Measurements from ENCODE around the gene ELF1. TPM values are rescaled to one million over a fixed set of nuclear protein-coding genes. Genes with fewer than 3 reads are reported as not detected.
"Not testable (repeated sequence)": the region's sequence is repeated elsewhere in the genome, so short reads cannot be mapped to it uniquely, and the experiment has no call there.

ELF1 gene
- 62.8 TPM for total RNA-seq

DNA sequence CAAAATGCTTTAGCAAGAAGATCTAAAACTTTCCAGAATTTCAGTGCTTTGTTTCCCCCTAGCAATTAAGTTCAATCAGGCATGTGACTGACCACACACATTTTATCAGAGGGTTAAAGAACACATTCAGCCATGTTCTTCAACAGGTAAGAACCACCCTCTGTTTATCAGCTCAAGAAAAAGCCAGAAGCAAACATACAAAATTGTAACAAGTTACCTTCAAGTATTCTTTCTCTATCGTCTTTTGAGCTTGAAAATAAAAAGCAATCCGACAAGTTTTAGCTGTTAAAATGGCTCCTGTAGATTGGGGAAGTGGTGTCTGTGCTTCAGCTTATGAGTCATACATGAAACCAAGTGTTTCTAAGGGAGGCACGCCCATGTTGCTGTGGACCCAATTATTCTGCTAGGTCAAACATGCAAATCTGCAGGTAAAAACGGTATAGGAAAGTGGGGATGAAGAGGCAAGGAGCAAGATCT, at the start of gene ELF1:
Gene ELF1 (minus strand): TSS at position 306 of the 477 bp plus-strand sequence. CDS start 37,262 bp downstream, outside the sequence.
- peak; percentile 35 for DNase-seq

DNA sequence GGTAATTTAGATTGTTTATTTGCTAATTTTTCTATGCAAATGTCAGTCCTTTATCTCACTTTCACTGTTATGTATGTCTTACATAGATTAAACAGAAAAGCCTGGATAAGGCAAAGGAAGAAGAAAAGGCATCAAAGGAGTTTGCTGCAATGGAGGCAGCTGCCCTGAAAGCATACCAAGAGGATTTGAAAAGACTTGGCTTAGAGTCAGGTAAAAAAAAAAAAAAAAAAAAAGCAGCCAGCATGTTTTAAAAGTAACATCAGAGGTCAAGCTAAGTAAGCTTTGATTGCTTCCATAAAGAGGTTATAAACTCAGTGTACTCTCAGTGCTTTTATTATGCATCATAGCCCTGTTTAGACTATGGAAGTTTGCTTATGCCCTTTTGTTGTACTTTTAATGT, 46.0 kb upstream of the ELF1 start:
- no peak for DNase-seq

DNA sequence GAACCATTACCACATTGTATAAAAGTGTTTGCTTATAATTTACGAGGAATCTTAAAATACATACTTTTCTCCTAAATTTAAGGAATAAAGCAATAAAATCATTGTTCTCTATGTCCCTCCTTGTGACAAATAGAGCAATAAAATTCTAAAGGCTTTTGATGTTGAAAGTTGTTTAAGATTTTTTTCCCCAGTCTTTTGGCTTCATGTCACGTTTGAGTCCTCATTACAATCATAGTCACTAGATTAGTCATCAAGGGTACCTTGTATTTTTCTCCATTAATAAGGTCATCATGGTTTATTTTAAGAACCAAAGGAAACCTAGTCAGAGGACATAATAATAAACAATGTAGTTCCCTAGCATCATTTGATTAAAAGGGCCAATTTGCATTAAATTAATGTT, 45.4 kb upstream of the ELF1 start:
- no peak for DNase-seq

DNA sequence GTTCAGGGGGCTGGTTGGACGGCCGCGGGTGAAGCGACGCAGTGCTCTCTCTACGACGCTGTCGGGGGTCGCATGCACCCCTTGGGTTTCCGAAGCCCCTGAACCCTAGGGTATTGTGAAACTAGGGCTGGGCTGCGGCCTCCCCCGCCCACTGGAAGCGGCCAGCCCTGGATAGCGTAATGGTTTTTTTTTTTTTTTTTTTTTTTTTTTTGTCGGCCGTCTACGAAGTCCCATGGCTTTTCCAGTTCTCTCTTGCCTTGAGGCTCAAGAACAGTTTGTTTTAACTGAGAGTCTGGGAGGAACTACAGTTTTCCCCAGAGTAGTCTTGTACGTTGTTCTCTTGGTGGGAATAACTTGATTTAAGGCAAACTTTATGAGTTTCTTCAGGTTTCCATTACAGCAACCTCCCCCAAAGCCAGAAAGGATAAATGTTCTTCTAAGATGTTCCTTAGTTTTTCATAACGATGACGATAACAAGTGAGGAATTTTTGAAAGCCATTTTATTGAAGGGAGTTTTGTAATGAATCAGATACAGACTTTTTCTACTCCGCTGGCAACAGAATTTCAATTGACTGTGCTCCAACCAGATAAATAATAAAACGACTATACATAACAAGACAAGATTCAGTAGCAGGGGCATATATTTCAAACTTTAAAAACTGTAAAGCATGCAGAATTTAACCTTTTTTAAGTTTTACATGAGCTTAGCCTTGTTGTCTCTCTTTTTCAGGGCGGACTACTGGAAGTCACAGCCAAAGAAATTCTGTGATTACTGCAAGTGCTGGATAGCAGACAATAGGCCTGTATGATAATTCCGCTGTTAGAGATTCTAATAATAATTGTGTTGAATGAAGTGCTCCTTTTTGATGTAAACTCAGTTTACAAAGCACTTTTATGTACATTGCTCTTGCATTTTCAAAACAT, 43.1 kb upstream of the ELF1 start:
- peak; percentile 83 for DNase-seq

DNA sequence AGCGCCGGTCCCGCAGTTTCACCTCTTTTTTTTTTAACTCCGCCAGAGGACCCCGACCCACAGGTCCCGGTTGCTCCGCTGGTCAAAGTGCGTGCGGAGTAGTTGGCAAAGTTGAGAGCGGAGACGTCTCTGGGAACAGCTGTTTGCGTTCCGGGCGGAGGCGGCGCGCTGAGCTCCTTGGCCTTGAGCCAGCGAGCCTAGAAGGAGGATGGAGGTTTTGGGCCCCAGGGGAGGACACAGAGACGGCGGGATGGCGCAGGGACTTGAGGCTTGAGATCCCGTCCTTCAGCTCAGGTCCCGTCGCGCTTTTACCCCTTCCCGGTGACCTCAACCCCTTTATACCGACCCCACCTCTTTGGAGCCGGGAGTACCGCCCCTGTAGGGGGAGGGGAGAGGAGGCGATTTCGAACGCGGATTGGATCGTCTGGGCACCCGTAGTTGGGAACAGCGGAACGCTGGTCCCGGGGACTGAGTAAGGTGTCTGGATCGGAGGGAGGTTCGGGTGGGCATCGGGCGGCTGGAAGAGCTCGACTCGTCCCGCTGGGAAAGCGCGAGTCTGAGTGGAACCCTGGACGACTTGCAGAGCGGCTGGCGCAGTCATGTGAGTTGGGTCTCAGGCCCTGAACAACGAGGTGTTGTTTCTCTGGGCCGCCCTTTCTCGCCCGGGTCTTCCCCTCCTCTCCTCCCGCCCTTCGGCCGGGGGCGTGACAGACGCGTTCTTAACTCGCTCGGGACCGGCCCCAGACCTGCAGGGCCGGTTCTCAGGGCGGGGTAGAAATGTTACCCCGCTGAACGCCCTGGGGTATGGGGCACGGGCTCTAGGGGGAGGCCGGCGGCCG, 42.2 kb upstream of the ELF1 start, which contains the start of gene WBP4:
Gene WBP4 (plus strand): TSS at position 435 of the 839 bp plus-strand sequence. CDS start 165 bp downstream, at position 600.
- peak; percentile 97 for DNase-seq

DNA sequence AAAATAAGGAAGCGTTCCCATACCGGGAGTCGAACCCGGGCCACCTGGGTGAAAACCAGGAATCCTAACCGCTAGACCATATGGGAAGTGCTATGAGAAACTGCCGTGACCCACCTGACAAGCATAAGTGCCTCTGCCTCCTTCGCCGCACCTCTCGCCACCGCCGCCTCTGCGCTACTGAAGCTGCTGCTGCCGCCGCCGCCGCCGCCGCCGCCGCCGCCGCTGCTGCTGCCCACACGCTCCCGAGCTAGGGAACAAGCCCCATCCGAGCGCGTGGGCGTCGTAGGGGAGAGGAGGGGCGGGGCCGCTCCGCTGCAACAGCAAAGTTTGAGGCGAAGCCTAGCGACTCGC, 41.6 kb upstream of the ELF1 start:
- peak; percentile 84 for DNase-seq

DNA sequence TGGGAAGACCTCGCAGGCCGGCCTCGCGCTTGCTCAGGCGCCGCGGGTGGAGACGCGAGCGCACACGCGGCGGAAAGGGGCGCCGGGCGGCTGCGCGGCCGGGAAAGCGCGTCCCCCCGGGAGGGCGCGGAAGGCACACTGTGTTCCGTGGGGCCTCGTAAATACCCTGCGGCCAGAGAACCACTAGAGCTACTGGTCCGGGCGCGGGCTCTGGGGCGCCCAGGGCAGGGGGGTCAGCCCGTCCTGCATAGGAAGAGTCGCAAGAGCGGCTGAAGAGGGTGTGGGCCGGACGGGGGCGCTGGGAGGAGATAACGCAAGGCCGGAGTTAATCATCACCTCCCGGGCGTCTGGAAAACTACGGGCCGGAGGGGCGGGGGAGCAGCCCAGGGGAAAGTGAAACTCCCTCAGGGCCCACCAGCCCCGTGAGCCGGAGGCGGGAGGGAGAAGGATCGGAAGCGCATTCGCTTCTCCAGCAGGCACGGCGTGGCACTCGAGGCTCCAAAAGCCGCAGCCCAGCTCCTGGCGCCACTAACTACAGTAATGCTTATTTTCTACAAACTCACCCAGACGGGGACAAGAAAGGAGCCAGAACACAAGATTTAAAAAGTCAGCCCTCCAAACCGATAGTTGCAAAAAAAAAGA, 41.1 kb upstream of the ELF1 start:
- peak; percentile 81 for DNase-seq

DNA sequence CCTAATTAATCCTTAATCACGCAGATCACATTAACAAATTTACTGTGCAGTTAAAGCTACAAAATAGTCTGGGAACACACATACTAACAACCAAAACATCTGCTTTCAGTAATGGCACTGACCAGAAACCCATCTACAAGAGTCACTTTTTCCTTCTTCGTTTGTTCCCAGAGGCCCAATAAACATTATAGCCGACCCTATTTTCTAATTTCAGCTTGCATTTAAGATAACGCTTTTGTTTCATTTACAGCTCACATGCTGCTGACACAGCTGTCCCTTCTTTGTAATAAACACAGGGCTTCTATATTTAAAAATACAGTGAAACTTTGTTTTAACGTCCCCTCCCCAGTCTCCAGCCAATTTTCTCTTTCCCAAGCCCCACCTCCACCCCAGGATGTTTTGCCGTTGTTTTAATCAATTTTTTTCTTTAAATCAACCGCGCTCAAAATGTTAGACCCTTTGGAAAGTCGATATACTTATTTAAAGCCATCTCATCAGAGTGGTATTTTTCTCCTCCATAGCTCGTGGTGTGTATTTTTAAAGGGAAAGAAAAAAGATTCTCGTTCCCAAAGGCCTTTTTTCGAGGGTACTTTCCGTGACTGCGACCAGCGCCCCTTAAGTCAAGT, 40.5 kb upstream of the ELF1 start:
- DNase-seq: peak; percentile 70

DNA sequence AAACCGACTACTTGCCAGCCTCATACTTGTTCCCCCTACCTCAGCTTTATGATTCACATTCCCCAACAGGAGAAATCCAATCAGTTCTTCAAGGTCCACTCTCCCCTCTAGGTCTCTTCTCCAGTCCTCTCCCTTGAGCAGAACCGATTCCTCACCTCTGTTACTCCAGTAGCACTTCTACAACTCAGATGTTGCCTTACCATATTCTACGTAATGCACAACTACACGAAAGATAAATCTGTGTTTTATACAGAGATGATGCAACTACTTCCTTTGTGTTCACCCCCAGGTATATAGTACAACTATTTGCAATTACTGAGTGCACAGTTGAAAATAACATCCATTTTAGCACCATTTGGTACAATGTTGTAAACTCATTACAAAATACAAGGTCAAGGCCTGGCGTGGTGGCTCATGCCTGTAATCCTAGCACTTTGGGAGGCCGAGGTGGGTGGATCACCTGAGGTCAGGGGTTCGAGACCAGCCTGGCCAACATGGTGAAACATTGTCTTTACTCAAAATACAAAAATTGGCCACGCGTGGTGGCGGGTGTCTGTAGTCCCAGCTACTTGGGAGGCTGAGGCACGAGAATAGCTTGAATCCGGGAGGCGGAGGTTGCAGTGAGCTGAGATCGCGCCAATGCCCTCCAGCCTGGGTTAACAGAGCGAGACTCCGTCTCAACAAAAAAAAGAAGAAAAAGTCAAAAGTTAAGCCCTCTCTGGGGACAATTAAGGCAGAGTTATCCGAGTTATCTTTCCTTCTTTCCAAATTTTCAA, 39.4 kb upstream of the ELF1 start:
- DNase-seq: no peak

DNA sequence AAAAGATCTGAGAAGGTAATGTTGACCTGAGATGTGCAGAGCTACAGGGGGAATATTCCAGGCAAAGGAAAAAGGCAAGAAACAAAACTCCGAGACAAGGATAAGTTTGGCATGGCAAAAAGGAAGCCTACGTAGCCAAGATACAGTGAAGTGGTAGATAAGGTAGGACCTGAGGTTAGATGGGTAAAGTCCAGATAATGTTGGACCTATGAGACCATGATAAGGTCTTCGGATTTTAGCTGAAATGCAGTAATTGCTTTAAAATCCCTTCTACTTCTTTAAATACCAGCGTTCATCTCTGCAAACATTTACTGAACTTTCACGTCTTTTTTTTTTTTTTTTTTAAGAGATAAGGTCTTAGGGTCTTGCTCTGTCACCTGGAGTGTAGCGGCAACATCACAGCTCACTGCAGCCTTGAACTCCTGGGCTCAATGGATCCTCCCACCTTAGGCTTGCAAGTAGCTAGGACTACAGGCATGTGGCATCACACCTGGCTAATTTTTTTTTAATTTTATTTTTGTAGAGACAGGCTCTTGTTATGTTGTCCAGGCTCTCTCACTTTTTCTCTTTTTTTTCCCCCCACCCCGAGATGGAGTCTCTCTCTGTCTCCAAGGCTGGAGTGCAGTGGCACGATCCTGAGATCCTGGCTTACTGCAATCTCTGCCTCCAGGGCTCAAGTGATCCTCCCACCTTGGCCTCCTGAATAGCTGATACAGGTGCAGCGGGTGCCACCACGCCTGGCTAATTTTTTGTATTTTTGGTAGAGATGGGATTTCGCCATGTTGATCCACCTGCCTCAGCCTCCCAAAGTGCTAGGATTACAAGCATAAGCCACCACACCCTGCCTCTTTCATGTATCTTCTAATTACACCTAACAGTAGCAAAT, 38.0 kb upstream of the ELF1 start:
- no peak for DNase-seq

DNA sequence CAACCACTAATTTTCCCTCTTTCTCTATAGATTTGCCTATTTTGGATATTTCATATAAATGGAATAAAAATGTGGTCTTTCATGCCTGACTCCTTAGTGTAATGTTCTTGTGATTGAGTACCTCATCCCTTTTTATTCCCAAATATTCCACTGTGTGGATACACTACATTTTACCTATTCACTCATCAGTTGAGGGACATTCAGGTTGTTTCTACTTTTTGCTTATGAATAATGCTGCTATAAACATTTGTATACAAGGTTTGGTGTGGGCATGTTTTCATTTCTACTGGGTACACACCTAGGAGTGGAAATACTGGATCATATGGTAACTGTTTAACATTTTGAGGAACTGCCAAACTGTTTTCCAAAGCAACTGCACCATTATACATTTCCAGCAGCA, 37.1 kb upstream of the ELF1 start:
- DNase-seq: no peak

DNA sequence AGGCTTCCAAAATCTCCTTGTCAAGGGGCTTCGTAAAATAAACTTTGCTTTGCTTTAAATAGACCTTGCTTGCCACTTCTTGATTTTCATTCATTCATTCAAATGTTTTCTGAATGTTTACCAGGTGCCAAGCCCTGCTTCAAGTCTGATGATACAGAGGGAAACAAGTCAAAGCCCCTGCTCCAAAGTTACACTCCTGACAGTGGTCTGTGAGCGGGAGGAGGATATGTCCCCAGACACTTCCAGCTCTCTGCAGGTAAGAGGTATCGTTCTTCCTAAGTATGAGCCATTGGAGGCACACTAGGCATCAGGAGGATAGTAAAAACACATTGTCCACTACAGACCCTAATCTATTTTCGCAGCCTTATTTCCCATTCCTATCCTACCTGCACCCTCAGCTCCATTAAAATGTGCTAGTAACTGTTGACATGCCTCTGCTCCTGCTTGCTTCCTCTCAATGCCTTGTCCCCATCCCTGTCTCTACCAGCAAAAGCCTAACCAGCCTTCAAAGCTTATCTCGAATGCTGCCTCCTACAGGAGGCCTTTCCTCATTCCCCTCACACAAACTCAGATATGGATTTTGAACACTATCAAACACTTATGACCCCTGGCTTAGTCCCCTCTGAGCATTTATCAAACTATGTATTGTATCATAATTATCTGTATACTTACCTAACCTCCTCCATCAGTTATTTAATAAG, 36.0 kb upstream of the ELF1 start:
- DNase-seq: no peak

DNA sequence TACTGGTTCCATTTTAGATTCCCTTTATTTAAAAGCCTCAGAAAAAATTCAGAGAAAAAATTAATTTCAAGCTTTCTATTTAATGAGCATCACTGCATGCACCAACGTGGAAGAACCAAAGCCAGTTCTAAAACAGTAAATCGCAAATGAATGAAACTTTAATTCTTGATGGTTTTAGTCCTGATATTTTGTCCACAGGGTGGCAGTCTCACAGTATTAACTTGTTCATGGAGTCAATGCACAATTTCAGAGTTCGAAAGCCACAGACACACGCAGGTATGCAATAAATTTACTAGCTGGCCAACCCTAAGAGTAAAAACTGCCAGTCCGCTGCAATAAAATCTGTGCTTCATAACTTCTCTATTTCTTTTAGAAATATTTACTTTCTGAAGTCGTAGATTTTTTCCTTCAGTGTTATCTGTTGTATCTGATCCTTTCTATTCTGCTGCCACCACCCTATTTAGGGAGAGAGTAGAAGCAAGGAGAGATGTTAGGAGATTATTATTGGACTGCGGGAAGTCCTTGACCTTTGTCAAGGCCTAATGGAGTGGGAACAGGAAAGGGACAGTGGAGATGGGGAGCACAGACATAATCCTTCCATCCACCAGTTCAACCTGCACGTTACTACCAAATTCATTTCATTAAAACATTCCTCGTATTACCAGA, 35.2 kb upstream of the ELF1 start:
- no peak for DNase-seq

DNA sequence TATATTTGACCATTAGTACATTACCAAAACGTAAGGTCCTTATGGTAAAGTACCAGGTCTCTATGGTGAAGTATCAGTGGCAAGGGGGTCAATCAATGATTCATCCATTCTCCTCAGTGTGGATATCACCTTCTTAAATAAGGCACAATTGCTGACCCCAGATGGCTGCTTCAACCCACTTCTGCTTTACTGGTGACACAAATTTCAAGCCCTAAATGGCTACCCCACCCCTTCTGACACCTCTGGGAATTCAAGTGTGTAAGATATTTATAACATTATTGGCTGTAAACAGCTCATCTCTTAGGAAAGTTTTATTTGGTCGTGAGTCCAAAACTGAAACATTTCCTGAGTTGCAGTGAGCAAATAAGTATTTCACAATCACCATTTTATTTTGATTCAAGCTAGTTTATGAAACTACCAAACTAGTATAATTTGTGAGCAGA, 34.3 kb upstream of the ELF1 start:
- peak; percentile 54 for DNase-seq

DNA sequence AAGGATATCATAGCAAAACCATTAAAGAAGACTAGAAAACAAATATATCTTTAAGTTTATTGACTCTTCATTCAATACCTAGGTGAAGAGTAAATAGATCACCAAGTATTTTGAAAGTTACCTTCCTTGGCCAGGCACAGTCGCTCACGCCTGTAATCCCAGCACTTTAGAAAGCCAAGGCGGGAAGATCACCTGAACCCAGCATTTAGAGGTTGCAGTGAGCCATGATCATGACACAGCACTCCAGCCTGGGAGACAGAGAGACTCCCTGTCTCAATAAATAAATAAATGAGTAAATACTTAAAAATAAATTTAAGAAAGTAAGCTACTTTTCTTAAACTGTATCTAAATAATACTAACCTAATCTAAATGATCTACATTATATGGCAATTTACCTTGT, 33.3 kb upstream of the ELF1 start:
- no peak for DNase-seq

DNA sequence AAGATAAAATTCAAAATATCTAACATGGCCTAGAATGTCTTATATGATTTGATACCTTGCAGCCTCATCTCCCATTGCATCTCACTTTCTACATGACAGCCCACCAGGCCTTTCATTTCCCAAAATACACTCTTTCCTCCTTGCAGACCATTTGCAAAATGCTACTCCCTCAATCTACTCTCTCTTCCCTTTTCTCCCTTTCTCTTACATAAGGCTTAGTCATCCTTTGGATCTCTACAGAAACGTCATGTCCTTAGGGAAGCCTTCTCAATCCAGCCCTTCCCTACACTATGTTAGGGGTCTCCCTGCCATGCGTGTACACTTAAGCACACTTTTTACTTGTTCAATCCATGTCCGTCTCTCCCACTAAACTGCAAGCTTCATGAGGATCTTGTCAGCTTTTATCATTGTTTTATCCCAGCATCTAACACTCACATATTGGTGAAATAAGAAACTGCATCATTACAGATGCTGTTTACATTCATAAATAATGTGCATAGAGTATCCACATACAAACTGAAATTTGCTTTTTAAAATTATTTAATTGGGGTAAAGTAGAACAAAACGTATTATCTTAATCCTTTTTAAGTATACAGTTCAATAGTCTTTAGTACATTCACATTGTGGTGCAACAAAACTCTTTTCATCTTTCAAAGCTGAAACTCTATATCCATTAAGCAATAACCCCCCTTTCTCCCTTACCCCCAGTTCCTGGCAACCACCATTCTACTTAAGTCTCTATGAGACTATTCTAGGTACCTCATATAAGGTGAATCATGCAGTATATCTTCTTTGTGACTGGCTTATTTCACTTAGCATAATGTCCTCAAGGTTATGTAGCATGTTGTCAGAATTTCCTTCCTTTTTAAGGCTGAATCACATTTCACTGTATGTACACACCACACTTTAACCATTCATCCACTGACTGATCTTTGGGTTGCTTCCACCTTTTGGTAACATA, 30.6 kb upstream of the ELF1 start:
- no peak for DNase-seq

DNA sequence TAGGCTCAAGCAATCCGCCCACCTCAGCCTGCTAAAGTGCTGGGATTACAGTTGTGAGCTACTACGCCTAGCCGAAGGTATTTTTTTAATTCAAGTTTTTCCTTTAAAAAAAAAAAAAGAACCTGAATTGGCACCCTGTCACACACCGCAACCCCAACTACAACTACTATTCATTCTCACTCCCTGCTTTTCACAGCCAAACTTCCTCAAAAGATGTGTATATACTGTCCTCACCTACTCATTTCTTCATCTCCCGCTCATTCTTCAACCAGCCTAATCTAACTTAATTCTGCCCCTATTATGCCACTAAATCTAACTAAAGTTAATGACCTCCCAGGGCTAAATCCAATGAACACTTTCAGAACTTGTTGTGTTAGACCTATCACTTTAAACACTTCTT, 29.5 kb upstream of the ELF1 start:
- no peak for DNase-seq

DNA sequence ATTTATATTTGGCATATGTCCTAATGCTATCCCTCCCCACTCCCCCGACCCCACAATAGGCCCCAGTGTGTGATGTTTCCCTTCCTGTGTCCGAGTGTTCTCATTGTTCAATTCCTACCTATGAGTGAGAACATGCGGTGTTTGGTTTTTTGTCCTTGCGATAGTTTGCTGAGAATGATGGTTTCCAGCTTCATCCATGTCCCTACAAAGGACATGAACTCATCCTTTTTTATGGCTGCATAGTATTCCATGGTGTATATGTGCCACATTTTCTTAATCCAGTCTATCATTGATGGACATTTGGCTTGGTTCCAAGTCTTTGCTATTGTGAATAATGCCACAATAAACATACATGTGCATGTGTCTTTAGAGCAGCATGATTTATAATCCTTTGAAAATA, 23.3 kb upstream of the ELF1 start:
- DNase-seq: not testable (repeated sequence)

Measured in skin of body (tissue), 2 donors.